ENCODE data around the gene CDK5.

The CDK5 gene

DNA sequence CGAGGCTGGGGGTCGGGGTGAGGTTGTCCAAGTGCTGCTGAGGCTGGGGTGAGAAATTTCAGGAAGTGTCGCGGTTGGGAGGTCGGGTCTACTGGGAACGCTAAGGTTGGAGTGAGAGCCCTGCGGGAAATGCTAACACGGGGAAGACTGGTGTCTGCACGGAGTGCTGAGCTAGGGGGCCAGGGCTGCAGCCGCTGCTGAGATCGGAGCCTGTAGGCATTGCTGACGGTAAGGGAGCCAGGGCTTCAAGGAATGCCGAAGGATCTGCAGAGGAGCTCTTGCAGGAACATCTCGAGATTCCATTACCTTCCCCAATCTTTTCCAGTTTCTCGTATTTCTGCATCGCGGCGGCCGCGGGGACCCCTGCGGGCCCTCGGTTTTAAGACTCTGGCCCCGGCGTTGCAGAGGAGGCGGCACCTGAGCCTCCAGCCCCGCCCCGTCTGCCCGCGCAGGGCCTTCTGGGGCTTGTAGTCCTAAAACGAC is at the start of gene CDK5:
Gene CDK5 (minus strand): TSS at position 392 of the 483 bp plus-strand sequence. CDS start 49 bp downstream, at position 343.
- no peak for DNase-seq (ENCODE audit: low read depth)

DNA sequence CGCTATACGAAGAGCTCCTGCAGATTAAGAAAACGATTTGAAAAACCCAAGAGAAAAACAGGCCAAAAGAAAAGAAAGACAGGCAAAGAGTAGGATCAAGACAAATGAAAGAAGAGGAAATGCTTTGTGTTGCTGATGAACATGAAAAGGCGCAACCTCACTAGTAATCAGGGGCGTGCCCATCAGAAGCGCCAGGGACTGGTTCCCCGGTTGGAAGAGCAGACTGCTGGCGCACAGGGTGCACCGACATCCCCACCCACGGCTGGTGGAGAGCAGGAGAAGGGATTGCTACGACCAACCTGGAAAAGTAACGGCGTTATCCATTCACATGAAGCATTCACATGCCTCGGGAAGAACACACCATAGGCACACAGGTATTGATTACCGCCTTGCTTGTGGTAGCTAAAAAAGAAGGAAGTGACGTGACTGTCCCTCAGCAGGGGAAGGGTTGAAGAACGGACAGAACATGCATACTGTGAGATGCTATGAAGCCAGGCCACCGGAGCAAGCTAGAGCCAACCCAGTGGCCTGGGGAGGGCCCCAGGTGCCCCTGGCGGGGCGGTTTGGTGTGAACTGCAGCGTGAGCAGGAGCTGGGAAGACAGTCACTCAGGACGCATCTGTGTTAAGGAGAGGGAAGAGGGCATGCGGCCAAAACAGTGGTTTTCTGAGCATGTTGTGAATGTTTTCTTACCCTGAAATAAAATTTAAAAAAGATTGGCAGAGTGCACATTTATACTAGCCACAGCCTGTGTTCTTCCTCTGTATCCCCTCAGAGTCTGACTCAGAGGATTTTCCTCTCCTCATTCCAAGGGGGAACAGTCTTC is 46.9 kb upstream of the CDK5 start:
- DNase-seq (ENCODE audit: low read depth) = no peak

DNA sequence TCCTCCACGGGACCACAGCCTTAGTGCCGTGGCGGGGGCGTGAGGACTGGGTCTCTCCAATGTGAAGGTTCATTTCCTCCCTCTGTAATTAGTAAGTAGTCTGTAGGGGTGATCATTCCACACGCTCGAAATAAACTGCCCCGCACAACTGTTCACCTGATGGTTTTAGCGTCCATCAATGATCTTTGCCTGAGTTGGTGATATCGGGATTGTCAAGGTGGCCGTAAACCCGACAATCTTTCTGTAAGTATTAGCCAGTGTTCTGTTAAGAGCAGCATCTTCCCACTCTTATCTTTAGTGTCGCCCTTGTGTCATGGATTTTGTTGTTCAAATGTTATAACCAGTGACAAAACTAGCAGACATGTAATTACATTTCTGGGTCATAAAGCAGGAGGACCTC is 46.3 kb upstream of the CDK5 start:
- DNase-seq (ENCODE audit: low read depth) = no peak

DNA sequence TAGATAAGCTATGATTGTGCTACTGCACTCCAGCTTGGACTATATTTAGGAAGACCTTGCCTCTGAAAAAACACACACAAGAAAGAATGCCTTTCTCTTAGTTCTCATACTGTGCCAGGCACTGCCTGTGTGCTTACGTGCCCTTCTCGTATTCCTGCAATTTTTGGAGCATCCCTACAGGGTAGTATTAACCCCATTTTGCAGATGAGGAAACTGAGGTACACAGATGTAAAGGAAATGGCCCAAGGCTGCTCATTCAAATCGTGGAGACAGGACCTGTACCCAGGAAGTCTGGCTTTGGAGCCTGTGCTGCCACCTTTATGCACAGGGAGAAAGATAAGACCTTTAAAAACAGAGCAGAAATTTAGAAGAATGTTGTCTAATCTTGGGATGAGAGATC is 45.3 kb upstream of the CDK5 start:
- DNase-seq (ENCODE audit: low read depth) = no peak

- DNase-seq (ENCODE audit: low read depth) = no peak
These were observed 44.1 kb upstream of the CDK5 start for GRCh38 chr7:151101621-151102396.

- no peak for DNase-seq (ENCODE audit: low read depth)
These were observed 43.2 kb upstream of the CDK5 start for GRCh38 chr7:151100921-151101320.

DNA sequence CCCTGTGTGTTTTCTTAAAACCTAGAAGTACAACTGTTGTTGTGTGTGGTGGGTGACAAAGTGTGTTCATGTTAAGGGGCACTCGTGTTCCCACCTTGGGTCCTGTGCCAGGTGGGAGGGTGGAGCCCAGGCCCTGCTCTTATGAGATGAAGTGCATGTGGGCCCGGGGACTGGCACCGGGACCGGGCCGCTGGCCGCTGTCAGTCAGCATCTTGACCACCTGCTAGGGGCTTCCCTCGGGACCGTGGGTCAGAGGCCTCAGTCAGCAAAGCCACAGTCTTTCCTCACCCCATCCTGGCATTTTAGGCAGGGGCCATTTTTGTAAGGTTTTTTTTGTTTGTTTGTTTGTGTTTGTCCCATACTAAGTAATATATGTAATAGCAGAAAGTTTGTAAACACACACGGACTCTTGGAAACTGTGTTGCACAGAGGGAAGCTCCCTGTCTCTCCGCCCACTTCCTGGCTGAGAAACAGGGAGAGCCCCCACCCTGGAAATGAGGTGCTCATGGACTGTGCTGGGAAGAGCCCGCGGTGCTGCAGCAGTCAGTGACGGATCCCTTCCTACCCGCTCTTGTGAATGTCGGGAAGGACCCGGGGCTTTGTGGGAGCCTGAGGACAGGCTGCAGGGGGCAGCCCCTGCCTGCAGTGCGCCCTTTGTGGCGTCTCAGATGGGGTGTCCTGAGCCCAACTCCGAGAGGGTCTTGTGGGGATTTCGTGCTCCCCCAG is 42.0 kb upstream of the CDK5 start:
- DNase-seq (ENCODE audit: low read depth) = no peak

- DNase-seq (ENCODE audit: low read depth) = no peak
These were observed 38.3 kb upstream of the CDK5 start for GRCh38 chr7:151095828-151096475.

DNA sequence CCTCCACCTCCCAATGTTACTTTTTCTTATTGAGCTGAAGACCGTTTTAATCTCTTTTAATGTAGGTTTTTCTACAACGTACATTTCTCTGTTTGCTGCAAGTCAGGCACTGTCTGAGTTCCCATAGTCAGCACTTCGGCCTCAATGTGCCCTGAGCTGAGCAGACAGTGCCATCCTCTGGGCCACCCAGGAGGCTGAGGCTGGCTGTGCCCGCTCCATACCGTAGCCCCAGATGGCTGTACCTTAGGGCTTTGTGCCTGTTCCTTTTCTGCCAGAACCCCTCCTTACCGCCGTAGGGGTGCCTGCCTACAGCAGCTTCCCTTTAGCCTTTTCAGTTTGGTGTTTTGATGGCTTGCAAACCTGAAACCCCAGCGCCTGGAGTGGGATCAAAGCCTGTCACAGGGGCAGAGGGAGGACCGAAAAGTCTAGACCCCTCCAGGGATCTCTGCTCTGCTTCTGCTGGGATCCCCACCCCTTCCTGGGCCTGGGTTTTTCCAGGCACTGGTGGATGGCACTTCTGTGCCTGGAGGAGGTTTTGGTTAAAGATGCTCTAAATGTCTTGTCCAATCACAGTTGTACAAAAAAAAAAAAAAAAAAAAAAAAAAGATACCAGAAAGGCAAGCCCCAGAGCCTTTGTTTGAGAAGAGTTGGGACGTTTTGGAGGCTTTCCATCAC is 37.6 kb upstream of the CDK5 start:
- no peak for DNase-seq (ENCODE audit: low read depth)

DNA sequence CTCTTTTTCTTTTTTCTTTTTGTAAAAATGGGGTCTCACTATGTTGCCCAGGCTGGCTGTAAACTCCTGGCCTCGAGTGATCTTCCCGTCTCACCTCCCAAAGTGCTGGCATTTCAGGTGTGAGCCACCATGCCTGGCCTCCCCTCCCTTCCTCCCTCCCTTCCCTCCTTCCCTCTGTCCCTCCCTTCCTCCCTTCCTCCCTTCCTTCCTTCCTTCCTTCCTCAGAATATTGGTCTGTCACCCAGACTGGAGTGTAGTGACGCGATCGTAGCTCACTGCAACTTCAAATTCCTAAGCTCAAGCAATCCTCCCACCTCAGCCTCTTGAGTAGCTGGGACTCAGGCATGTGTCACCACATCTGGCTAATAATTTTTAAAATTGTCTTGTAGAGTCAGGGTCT is 37.0 kb upstream of the CDK5 start:
- no peak for DNase-seq (ENCODE audit: low read depth)

GRCh38 chr7:151093748-151094147 is 36.1 kb upstream of the CDK5 start:
- no peak for DNase-seq (ENCODE audit: low read depth)

DNA sequence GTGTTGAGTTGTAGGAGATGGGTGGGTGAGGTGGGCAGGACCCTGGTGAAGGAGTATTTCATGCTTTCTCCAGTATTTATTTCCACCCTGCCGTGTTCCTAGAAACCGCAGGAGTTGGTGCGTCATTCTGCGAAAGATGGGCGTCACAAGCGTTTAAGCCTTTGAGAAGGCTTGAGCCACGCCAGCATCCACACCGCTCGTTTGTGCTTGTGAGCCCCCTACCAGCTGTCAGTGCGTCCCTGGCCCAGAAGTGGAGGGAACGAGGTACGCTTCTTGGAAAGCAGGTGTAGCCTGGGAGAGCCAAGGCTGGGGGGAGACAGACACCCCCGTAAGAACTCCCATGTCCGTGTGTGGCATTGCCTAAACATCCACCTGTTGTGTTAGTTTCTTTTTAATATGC is 34.3 kb upstream of the CDK5 start:
- no peak for DNase-seq (ENCODE audit: low read depth)

GRCh38 chr7:151091431-151091830 is 33.7 kb upstream of the CDK5 start:
- no peak for DNase-seq (ENCODE audit: low read depth)

DNA sequence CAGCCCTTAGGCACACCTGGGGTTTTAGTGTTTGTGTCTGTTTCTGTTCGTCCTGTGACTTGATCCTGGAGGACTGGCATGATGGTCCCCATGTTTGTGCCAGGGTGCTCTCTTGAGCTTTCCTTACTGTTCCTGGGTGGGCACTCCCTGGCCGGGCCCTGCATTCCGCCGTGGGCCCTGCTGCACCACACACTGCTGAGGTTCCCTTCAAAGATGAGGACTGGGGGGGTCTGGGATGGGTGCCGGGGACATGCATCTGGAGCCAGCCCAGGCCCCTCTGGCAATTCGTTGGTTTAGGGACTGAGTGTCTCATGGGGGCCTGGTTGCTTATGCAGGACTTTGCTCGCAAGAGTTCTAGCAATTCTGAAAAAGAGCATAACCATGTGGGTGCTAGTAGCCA is 33.3 kb upstream of the CDK5 start:
- no peak for DNase-seq (ENCODE audit: low read depth)

GRCh38 chr7:151089893-151090730 is 32.4 kb upstream of the CDK5 start:
- DNase-seq (ENCODE audit: low read depth) = no peak

- DNase-seq (ENCODE audit: low read depth) = no peak
These were observed 31.4 kb upstream of the CDK5 start for GRCh38 chr7:151088856-151089699.

DNA sequence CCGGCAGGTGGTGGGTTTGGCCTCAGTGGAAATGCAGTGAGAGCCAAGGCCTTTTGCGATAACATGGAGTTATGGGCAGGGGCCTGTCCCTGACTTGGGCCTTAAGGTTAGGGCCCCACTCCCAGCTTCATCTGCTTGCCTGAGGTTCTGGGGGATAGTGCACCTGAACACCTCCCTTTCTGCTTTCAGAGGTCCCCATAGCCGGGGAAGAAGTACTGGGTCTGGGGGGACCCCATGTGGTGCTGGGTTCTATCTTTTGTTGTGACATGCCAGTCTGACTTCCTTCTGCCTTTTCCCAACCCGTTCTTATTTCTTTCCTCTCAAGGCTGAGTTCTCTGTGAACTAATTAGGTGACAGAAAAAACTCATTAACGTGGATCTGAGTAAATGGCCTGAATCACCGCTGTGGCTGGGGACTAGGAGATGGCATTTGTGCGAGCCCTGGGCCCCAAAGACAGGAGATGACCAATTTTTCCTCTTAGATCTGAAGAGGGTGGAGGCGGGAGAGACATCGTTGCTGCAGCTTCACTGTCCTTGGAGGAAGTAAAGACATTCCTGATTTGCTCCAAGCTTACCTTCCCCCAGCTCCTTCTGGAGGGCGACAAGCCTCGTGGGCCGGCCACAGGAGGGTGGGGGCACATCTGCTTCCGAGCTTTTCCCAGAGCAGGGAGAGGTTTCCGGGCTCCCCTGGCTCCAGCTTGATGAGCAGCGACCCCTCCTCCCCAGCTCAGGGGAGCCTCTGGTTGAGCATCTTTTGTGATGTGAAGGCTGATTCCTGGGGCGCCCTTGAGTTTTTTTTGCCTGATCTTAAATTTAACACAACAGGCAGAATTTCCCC is 30.5 kb upstream of the CDK5 start:
- DNase-seq (ENCODE audit: low read depth) = no peak

DNA sequence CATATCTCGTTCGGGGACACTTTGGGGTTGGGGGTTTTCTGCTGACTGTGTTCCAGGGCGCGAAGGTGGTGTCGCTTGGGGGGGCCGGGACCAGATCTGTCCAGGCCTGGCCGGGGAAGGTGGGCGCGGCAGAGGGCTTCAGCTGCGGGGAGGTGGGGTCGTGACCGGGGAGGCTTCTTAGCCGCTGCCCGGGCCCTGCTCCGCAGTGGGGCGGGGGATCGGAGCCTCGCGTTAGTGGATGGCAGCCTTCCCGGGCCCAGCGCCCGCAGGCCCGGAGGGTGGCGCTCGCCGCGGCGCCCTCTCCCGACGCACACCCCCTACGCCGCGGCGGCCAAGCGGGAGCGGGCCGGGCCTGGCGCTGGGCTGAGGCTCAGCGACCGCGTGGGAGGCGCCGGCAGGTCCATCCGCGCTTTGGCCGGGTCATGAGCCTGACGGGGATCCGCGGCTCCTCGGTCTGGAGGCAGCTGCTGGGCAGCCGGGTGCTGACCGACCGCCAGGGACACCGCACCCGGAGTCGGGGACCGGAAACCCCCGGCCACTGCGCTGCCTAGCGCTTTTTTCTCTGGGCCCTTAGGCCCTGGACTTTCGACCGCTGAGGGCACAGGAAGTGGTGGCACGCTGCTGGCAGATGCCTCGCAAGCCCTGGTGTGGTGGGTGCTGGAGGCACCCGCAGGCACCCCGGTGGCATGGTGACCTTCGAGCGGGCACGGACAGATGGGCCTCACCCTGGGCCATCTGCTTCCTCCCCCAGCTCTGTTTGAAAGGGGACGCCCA is 29.7 kb upstream of the CDK5 start:
- DNase-seq (ENCODE audit: low read depth) = no peak
